Measurements from ENCODE around the gene GLB1L.
"Not testable (repeated sequence)": the region's sequence is repeated elsewhere in the genome, so short reads cannot be mapped to it uniquely, and the experiment has no call there.

GLB1L gene

DNA sequence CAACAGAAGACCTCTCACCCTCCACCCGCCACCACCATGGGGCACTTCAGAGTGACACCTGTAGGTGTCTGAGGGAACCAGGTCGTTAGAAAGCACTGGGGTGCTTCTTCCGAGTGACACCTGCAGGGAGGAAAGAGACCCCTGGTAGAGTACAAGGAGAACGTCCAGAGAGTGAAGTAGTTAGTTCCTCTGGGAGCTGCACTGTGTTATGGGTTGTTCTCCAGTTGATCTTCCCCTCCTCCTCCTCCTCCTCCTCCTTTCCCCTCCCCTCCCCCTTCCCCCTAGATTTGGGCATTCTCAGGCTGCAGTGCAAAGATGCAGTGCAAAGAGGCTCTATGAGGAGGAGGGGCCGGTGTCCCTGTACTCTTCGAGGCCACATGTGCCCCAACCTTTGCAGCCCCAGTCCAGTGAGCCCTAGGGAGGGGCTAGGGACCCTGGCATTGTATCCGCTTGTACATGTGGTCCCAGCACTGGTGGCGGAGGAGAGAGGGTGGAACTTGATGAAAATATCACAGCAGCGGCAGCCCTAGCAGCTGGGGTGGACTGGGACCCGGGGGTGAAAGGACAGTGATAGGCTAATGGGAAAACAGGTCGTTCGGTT, 34.8 kb upstream of the GLB1L start:
- no peak for DNase-seq

DNA sequence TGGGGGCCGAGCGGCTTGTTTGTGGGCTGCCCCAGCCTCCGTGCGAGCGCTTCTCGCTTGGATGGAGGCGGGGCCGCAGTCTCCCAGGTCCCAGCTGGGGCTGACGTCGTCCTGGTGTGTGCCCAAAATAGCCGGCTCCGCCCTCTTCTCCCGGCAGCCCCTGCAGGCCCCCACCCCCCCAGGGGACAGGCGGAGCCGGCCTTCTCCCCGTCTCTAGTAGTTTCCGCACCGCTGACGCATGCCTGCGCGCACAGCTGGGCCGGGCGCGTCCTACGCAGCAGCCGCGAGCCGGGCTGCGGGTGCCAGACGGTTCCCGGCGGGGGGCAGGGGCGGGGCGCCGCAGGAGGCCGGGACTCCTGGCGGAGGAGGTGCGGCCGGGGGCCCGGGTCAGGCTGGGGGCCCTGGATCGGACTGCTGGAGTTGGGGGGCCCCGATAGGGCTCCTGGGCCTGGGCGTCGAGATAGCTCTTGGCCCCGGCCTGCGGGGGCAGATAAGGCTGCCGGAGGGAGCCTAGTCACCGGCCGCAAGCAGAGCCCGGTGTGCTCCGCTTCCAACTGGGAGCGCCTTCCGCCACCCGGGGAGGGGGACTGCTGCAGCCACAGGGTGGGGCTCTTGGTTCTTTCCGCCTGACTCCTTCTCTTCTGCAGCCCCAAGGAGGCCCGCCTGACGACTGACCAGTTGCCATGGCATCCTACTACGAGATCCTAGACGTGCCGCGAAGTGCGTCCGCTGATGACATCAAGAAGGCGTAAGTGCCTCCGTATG, 34.1 kb upstream of the GLB1L start, which contains the start of gene DNAJB2:
Gene DNAJB2, plus strand, starts transcription at position 216 of the 765 bp plus-strand sequence. Its CDS starts 468 bp downstream, at position 684.
- DNase-seq, result peak; percentile 98

DNA sequence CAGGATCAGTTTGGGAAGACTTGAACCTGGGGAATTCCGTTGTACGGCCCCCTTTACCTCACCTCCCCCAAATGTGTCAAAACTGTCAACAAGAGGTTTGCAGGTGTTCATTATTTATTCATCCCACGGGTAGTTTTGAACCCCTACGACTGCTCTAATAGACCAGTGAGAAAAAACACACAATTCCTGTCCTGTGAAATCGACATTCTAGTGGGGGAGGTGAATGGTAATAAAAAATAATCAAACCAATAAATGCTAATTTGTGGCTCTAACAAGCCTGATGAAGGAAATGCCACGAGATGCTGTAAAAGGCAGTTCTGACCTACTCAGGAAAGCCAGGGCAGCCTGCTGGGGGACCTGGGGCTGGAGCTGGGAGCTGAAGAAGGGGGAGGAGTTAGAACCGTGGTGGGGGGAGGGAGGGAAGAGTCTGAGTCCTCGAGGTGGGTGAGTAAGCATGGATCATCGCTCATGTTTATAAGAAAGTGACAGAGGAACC, 33.5 kb upstream of the GLB1L start:
- no peak for DNase-seq

DNA sequence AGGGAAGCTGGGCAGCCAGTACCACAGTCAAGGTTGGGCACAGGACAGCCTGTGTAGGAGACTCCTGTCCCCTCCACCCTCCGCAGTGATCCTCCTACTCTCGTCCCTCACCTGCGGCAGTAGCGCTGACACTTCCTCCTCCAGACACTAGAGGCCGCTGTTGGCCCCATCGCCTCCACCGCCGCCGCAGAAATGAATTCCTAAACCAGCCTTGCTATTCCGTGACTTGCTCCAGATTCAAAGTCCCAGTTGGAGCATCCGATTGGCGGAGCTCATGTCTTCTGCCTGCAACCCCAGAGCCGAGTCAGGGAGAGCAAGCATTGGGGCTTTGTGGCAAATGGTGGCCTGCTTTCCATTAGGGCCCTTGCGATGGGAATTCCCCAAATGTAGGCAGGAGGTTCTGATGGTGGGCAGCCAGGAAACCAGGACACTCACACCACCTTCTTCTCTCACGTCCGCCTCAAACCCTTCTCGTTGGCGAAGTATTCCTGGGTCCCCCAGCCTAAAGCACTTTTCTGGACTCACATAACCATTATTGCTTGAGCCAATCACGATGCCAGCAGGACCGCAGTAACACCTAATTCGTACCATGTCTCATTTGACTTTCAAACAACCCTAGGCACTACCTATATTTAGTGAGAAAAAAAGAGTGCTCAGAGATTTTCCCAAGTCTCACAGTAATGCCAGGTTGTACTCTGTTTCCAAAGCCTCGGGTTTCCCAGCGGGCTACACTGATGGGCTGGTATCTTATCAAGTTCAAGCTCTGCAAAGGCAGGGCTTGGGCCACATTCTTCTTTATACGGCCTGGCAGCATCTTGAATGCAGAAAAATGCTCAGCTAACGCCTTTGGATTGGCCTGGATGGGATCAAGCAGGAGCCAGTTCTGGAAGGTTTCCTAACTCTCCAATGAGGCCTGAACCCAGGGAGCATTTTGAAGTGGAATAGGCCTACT, 32.7 kb upstream of the GLB1L start:
- DNase-seq, result peak; percentile 55

DNA sequence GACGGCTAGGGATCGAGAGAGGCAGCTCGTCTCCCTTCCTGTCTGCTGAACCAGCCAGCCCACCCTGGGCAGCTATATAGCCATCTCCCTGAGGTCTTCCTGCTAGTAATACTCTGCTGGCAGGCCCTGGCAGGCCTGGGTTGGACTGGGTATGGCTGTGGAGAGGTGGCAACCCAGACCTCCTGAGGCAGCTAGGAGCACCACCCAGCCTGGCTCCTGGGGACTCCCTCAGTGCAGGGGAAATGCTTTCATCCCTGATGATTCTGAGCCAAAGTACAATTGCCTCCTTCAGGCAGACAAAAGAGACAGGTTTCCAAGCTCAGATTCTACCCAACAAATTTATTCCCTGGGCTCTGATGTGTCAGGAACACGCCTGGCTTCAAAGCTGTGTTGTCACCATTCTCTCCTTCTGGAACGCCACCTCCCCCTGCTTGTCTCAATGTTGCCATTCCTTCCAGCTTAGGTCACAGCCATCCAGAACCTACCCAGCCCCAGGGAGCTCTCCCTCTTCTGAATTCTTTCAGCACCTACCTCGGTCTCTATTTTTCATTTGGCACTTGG, 29.2 kb upstream of the GLB1L start:
- peak; percentile 89 for DNase-seq

DNA sequence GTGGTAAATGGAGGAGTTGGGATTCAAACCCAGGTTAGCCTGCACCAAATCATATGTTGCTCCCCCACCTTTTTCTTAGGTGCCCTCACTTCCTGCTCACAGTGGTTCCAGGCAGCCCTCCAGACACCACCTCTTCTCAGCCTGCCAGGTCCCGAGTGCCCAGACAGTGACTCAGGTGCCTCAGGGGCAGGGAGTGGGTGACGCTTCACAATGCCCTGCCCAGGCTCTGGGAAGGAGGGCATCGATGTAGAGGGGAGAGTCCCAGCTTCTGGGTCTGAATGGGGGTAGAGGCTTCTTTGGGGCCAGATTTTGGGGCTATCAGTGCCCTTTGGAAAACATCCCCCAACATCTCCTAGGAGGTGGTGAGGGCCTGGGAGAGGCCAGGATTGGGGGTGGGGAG, 28.7 kb upstream of the GLB1L start:
- DNase-seq, result peak; percentile 92

DNA sequence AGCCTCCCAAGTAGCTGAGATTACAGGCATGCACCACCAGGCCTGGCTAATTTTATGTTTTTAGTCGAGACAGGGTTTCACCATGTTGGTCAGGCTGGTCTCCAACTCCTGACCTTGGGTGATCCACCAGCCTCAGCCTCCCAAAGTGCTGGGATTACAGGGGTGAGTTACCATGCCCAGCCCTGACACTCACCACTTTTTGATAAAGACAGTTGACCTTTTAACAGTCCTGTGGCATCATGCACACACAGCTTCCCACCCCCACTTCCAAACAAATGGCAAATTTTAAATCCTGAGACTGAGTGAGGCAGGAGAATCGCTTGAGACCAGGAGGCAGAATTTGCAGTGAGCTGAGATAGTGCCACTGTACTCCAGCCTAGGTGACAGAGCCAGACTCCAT, 27.8 kb upstream of the GLB1L start:
- peak; percentile 65 for DNase-seq

DNA sequence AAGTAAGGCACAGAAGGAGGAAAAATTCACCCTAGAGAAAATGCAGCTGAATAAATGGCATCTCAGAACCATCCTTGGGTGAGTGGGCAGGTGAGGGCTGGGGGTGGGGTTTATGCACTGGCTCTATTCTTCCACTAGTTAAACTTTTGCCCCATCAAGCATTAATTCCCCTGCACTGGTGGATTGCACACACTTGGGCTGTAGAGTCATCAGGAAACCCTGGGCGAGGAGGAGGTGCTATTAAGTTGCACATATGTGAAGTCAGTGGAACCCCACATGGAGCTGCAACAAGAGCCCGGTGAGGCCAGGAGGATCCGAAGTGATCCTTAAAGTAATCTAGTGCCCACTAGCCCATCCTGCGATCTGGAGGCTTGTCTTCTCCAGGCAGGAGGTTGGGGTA, 27.1 kb upstream of the GLB1L start:
- no peak for DNase-seq

DNA sequence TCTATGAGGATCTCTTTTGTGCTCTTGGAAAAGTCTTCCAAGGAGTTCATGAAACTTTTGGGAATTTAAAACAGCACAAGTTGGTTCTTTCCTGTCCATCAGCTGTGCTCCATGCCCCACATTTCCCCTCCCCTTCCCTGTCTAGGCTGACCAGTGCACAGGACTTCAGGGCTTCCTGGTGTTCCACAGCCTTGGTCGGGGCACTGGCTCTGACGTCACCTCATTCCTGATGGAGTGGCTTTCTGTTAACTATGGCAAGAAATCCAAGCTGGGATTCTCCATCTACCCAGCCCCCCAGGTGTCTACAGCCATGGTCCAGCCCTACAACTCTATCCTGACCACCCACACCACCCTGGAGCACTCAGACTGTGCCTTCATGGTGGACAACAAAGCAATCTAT, 25.8 kb upstream of the GLB1L start:
- no peak for DNase-seq

DNA sequence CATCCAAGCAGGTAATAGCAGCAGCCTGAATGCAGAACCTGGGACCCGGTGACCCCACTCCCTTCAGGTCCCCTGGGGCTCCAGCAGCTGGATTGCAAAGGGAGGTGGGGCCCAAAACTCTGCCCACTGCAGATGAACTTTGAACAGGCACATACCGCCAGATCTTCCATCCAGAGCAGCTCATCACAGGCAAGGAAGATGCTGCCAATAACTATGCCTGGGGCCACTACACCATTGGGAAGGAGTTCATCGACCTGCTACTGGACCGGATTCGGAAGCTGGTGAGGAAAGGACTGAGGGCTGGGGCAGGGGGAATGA, 24.8 kb upstream of the GLB1L start:
- DNase-seq, result no peak

DNA sequence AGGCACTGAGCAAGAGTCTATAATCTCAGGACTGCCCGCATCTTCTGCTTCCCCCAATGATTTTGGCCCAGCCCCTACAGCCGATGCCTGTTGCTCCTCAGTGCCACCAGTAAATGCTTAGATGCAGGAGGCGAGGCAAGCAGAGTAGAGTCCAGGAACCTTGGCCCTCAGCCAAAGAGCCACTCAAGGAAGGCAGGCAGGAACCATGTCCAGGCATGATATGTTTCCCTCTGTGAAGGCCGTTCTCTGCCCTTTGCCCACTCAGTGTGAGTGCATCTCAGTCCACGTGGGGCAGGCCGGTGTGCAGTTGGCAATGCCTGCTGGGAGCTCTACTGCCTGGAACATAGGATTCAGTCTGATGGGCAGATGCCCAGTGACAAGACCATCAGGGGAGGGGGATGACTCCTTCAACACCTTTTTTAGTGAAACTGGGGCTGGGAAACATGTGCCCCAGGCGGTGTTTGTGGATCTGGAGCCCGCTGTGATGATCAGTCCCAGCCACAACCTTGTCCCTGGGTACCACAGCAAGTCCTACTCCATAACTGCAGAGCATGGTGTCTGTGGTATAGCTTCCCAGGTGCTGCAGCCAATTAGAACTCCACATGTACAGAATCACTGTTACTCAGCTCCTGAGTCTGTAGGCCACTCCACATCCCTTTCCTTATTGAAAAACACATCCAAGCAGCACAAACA, 24.3 kb upstream of the GLB1L start:
- no peak for DNase-seq

DNA sequence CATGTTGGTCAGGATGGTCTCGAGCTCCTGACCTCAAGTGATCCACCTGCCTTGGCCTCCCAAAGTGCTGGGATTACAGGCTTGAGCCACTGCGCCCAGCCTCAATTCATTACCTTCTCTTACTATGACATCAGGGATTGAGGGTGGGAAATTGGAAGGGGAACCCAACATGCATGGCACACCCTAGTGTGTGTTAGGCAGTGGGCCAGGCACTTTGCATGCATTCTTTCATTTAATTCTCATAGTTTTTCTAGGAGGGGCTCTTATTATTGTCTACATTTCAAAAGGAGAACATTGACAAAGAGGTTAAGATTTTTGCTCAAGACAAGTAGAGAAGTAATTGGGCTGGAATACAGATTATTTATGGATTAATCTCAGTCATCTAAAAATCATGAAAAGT, 23.1 kb upstream of the GLB1L start:
- DNase-seq, result no peak

DNA sequence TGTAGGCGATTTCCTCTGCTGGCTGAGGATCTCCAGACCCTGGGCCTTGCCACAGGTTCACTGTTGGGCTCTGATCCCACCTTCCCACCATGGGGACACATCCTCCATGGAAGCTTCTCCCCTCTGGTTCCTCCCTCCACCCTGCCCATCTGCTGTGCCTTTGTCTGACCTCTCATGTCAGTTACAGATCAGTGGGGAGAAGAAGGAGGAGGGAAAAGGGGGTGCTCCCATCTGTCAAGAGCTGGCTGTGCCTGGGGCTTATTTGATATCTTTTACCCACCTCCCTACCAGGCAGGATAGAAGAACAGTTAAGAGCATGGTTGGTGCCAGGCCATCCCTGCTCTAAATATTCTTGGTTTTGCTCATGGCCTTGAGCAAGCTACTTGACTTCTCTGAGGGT, 21.6 kb upstream of the GLB1L start:
- no peak for DNase-seq

DNA sequence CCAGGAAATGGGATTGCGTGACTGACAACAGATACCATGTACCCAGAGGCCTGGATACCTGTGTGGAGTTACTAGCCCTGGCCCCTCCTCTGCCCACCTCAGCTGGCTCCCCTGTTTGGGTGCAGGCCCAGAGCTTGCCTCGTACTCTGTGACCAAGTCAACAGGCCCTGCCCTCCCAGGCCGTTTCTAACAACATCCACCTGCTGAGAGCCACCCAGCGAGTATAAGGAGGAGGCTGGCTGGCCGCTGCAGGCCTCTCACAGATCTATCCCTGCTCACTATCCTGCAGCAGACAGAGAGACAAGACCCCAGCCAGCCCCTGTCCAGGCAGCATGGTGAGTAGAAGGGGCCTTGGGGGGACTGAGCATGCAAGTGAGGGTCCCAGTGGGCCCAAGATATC, 21.0 kb upstream of the GLB1L start:
- DNase-seq, result no peak

DNA sequence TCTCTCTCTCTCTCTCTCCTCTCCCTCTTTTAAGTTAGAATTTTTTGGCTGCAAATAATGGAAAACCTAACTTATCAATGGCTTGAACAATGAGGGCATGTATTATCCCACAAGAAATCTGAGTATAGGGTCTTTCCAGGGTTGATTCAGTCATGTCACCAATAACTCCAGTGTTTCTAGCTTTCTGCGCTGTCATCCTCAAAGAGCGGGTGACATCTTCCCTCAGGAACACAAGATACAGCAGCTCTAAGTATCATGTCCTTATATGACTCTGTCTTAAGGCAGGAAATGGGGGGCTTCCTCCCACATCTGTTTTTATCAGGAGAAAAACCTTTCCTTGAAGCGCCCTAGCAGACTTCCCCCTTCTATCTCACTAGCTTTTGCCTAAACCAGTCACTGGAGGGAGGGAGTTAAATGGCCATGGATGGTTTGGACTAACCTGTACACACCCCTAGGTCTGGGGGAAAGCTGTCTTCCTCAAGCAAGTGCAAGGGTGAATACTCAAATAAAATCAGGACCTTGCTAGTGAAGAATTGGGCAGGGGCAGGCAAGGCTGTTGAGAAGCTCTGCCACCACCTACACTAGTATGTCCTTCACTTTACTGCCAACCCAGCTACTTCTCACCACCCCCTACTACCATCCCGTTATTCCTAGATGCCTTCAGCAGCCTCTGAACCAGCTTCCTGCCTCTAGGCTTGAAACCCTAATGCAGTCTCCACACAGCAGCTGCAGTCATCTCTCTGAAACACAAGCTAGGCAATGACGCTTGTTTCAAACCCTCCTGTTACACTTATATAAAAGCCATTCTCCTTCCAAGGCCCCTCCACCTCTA, 16.0 kb upstream of the GLB1L start:
- no peak for DNase-seq

DNA sequence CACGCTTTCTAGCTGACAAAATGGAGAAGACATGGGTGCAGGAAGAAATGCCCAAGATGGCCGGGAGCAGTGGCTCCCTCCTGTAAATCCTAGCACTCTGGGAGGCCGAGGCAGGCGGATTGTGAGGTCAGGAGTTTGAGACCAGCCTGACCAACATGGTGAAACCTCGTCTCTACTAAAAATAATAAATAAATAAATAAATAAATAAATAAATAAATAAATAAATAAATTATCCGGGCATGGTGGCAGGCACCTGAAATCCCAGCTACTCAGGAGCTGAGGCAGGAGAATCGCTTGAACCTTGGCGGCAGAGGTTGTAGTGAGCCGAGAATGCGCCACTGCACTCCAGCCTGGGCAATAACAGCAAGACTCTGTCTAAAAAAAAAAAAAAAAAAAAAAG, 13.7 kb upstream of the GLB1L start:
- not testable (repeated sequence) for DNase-seq

DNA sequence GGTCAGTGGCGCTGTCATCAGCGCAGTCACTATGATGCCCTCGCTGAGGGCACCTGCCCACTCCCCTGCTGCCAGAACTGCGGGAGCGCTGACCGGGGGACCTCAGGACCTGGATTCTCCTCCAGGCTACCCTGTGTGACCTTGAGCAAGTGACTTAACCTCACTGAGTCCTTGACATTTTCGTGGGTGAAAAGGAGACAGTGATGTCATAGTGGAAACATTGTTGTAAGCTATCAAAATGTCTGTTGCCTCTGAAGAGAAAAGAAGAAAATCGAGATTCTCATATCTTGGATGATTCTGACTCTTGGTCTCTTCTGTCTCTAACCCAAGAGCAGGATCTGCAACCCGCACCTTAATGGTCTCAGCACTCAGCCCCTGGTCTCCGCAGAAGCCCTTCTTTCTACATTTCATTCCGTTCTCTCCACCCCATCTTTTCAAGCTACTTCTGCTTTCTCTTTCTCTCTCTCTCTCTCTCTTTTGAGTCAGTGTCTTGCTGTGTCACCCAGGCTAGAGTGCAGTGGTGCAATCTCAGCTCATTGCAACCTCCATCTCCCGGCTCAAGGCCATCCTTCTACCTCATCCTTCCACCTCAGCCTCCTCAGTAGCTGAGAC, 9.5 kb upstream of the GLB1L start:
- DNase-seq, result no peak

DNA sequence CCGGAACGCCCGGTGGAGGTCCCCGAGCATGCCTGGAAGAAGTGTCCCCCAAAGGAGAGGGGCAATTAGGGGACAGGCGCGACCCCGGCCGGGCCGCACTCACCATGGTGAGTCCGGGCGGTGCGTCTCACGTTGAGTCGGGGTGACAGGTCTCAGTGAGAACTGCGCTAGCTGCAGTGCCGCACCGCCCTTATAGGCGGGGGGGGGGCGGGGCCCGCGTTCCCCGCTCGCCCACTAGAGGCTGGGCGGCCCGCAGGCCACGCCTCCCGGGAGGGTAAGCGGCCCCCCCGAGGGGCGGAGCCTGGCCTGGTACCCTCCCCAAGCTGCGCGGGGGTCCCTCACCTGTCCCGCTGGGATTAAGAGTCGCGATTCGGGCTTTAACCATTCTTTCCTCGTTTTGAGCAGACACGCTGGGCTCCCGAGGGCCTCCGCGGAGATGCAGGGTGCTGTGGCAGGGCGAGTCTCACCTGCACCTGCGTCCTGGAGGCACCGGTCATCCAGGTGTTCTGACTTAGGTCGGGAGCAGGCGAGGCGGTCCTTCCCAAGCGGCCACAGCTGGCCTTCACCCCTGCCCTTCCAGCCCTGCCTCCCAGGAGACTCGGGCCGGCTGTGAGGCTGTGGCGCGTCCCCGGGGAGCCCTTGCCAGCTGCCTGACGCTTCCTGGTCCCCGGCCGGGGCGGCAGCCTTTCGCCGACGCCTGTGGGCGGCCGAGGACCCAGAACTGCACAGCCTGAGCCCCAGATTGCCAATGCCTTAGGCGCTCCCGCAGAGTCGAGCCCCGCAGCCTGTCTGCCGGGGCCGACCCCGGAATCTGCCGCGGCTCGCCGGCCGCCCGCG, 8.7 kb upstream of the GLB1L start, which contains the start of gene TUBA4A:
Gene TUBA4A, minus strand, starts transcription at position 166 of the 837 bp plus-strand sequence. Its CDS starts 60 bp downstream, at position 106.
- DNase-seq, result peak; percentile 69

DNA sequence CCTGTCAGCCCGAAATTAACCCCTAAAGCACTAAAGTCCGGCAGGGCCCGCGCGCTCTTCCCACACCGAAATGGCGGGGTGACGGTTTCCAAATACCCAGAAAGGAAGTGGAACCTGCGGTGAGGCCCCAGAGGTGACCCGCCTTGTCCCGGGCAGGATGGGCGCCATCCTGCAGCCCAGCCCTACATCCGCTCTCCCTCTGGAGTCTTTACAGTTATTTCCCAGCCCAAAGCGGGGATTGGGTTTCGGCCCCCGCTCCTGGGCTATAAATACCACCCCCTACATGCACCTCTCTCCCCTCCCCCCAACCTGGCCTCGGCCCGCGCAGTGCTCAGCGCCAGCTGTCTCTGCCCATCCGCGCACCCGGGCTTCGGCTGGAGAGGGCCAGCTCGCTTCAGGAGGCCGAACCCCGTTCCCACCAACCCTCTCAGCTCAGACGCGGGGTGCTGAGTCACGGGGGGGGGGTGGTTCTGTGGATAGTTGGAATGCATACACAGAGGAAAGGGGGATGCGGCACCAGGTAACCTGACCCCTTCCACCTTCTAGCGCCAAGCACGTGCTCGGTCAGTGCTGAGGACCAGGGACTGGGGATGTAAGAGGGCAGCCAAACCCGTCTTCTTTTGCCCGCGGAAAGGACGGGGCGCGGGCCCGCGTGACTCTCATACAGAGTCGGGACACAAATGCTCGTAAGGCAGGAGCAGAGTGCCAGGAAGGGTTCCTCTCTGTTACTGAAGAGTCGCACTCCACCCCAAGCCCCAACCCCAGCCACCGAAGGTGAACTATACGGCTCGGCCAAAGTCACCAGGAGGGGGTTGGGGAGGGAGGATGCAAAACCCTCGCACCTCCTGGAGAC, 7.9 kb upstream of the GLB1L start, which contains the start of gene TUBA4B:
Gene TUBA4B, plus strand, starts transcription at position 344 of the 853 bp plus-strand sequence. Its CDS starts 165 bp downstream, at position 509.
- peak; percentile 48 for DNase-seq
